WTC11 (cell line): ENCODE data around the gene RPS6KA5.

Experiments
- CREM ChIP-seq: sonication (generic); formaldehyde crosslinking; IDR thresholded peaks from 2 replicates; pipeline ENCODE4 v1.8.1; 2022; ENCODE audit warnings: mild to moderate bottlenecking, missing genetic modification reagents, moderate library complexity
- CTCF ChIP-seq: fragments of 200-600 bp; IDR thresholded peaks from 2 replicates; pipeline ENCODE4 v1.8.0; 2022; ENCODE audit warnings: antibody characterized with exemption
- GABPB1 ChIP-seq: sonication (generic); formaldehyde crosslinking; IDR thresholded peaks from 2 replicates; pipeline ENCODE4 v1.8.1; 2023; ENCODE audit warnings: mild to moderate bottlenecking, missing genetic modification reagents
- KAT7 ChIP-seq: sonication (generic); formaldehyde crosslinking; IDR thresholded peaks from 2 replicates; pipeline ENCODE4 v1.8.1; 2023; ENCODE audit warnings: missing genetic modification reagents, mild to moderate bottlenecking, borderline replicate concordance
- MYBL2 ChIP-seq: sonication (generic); formaldehyde crosslinking; IDR thresholded peaks from 2 replicates; pipeline ENCODE4 v1.8.1; 2023; ENCODE audit warnings: mild to moderate bottlenecking, moderate library complexity, missing genetic modification reagents
- NFE2L1 ChIP-seq: sonication (generic); formaldehyde crosslinking; IDR thresholded peaks from 2 replicates; pipeline ENCODE4 v1.8.1; 2023; ENCODE audit warnings: missing genetic modification reagents
- NFYB ChIP-seq: sonication (generic); formaldehyde crosslinking; conservative IDR thresholded peaks from 2 replicates; pipeline ENCODE4 v1.8.0; 2022; ENCODE audit warnings: low read depth, missing genetic modification reagents
- NR2C2 ChIP-seq: sonication (generic); formaldehyde crosslinking; IDR thresholded peaks from 2 replicates; pipeline ENCODE4 v1.8.0; 2022; ENCODE audit warnings: mild to moderate bottlenecking, missing genetic modification reagents
- RELA ChIP-seq: sonication (generic); formaldehyde crosslinking; IDR thresholded peaks from 2 replicates; pipeline ENCODE4 v1.8.1; 2022; ENCODE audit warnings: missing genetic modification reagents, mild to moderate bottlenecking, borderline replicate concordance
- SMAD4 ChIP-seq: sonication (generic); formaldehyde crosslinking; IDR thresholded peaks from 2 replicates; pipeline ENCODE4 v1.8.0; 2022; ENCODE audit warnings: mild to moderate bottlenecking, missing genetic modification reagents
- TEAD4 ChIP-seq: sonication (generic); formaldehyde crosslinking; IDR thresholded peaks from 2 replicates; pipeline ENCODE4 v1.8.0; 2022; ENCODE audit warnings: mild to moderate bottlenecking, missing genetic modification reagents
- ZBTB21 ChIP-seq: sonication (generic); formaldehyde crosslinking; IDR thresholded peaks from 2 replicates; pipeline ENCODE4 v1.8.1; 2023; ENCODE audit warnings: mild to moderate bottlenecking, missing genetic modification reagents, borderline replicate concordance
- ZBTB43 ChIP-seq: sonication (generic); formaldehyde crosslinking; IDR thresholded peaks from 2 replicates; pipeline ENCODE4 v1.8.1; 2023; ENCODE audit warnings: mild to moderate bottlenecking, missing genetic modification reagents
- ZNF512 ChIP-seq: sonication (generic); formaldehyde crosslinking; IDR thresholded peaks from 2 replicates; pipeline ENCODE4 v1.8.1; 2022; ENCODE audit warnings: missing genetic modification reagents, borderline replicate concordance

GRCh38 chr14:90966493-90966892 lies 93.9 kb downstream of the RPS6KA5 start:
- TF ChIP-seq CTCF = no peak
- no peak for TF ChIP-seq RELA (CRISPR knock-in tag)
- no peak for TF ChIP-seq NFYB (CRISPR knock-in tag)
- no peak for TF ChIP-seq KAT7 (CRISPR knock-in tag)
- no peak for TF ChIP-seq GABPB1 (CRISPR knock-in tag)
- no peak for TF ChIP-seq CREM (CRISPR knock-in tag)
- no peak for TF ChIP-seq MYBL2 (CRISPR knock-in tag)
- TF ChIP-seq TEAD4 (CRISPR knock-in tag) = no peak
- no peak for TF ChIP-seq ZBTB21 (CRISPR knock-in tag)
- TF ChIP-seq SMAD4 (CRISPR knock-in tag) = no peak
- no peak for TF ChIP-seq ZBTB43
- TF ChIP-seq NR2C2 = no peak
- no peak for TF ChIP-seq ZNF512 (CRISPR knock-in tag)
- TF ChIP-seq NFE2L1 (CRISPR knock-in tag) = no peak
